IPS-18a (cell line): ENCODE results near the gene GLG1.
"Not testable (repeated sequence)": the region's sequence is repeated elsewhere in the genome, so short reads cannot be mapped to it uniquely, and the experiment has no call there.

Experiments
- H3K27ac ChIP-seq: one replicate; pipeline ENCODE4 v1.5.1; 2013; ENCODE audit warnings: low read length
- H3K27me3 ChIP-seq: one replicate; pipeline ENCODE4 v1.6.1; 2013; ENCODE audit warnings: mild to moderate bottlenecking, low read length; ENCODE audit not compliant: control insufficient read depth, insufficient read depth
- H3K36me3 ChIP-seq: one replicate; pipeline ENCODE4 v1.6.1; 2013; ENCODE audit warnings: low read depth, low read length; ENCODE audit not compliant: control insufficient read depth
- H3K4me1 ChIP-seq: one replicate; pipeline ENCODE4 v1.6.1; 2013; ENCODE audit warnings: low read depth, low read length; ENCODE audit not compliant: control insufficient read depth
- H3K4me3 ChIP-seq: one replicate; pipeline ENCODE4 v1.5.1; 2013; ENCODE audit warnings: low read length
- H3K9ac ChIP-seq: one replicate; pipeline ENCODE4 v1.6.1; 2013; ENCODE audit warnings: mild to moderate bottlenecking, low read length, moderate library complexity
- H3K9me3 ChIP-seq: one replicate; pipeline ENCODE4 v1.6.1; 2013; ENCODE audit warnings: low read depth, low read length; ENCODE audit not compliant: control insufficient read depth

GLG1 gene

DNA sequence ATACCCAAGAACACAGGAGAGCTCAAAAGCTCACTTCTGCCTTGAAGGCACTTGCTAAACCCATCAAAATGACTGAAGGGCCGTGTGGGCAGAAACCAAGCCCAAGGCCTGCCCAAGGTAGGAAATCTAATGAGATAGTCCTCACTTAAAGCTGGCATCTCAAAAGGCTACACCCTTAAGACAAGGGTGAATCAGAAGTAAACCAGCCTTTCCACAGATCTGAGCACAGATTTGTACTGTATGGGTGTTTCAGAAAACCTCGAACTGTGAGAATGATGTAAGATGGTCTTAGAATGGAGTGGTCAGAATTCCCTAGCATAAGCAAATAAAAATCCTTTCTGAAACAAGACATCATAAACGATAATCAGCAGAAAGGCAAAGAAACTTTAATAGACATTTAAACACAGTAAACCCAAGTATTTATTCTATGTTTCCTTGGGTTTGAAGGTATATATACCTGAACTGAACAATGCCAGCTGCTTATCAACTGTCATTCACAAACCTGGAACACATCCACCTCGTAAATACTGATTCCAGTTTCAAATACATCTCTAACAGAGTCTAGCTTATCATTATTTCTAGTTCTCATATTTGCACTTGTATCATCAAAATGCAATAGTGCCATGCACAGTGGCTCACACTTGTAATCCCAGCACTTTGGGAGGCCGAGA, 37.8 kb downstream of the GLG1 start:
- Histone ChIP-seq H3K36me3 (no peaks in the 10 kb centered on the region), H3K4me1 (no peaks in the 10 kb centered on the region), H3K27ac (no peak overlapping the region), H3K9ac (no peak overlapping the region), H3K9me3 (no peaks in the 10 kb centered on the region), H3K27me3 (no peaks in the 10 kb centered on the region), H3K4me3 (no peak overlapping the region)

GRCh38 chr16:74567901-74568300, 39.0 kb downstream of the GLG1 start:
- Histone ChIP-seq H3K4me1 (no peaks in the 10 kb centered on the region), H3K27ac (no peak overlapping the region), H3K36me3 (no peaks in the 10 kb centered on the region)

DNA sequence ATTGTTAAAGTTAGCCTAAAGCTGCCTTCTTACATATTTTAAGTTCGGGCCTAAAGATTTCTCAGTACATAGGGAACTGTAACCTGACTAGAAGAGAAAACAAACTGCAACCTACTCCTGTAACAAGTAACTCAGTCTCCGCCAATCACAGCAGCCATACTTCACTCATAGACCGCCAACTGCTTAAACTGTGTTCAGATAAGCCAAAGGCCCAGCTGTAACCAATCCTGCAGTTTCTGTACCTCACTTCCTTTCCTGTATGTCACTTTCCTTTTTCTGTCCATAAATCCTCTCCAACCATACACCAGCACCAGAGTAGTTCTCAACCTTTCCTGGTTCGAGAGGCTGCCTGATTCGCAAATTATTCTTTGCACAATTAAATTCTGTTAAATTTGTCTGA, 41.5 kb downstream of the GLG1 start:
- Histone ChIP-seq H3K27me3 (no peaks in the 10 kb centered on the region), H3K4me1 (no peaks in the 10 kb centered on the region), H3K9ac (no peak overlapping the region), H3K27ac (no peak overlapping the region), H3K36me3 (no peaks in the 10 kb centered on the region), H3K9me3 (no peaks in the 10 kb centered on the region), H3K4me3 (no peak overlapping the region)

More at GRCh38 chr16:74567901-74568300, 39.0 kb downstream of the GLG1 start:
- no peaks in the 10 kb centered on the region for H3K9me3 ChIP-seq
- H3K27me3 ChIP-seq, result no peaks in the 10 kb centered on the region
- H3K4me3 ChIP-seq, result no peak overlapping the region
- H3K9ac ChIP-seq, result no peak overlapping the region

DNA sequence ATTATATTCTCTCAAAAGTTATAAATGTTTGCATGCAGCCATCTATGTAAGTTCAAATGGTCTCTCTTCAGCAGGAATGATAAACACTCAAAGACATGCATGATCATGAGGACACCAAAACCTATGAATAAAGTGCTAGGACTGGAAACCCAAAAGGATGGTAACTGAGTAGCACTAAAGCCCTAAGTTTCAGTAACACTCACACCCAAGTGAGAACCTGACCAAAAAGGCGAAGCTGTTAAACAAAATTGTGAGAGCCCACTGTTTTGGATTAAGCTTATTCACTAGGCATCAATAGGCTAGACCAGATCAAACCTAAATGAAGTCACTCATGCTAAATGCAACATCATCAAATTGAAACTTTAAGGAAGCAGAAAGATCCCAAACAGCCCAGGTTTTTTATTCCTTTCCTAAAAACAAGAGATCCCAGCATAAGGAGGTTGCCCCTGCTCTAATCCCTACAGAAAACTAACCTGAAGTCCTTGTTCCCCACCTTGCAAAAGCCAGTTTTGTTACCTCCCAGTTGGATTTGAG, 42.4 kb downstream of the GLG1 start:
- H3K9ac ChIP-seq, result no peak overlapping the region
- H3K27me3 ChIP-seq, result no peaks in the 10 kb centered on the region
- H3K4me3 ChIP-seq, result no peak overlapping the region
- H3K27ac ChIP-seq, result no peak overlapping the region
- no peaks in the 10 kb centered on the region for H3K9me3 ChIP-seq
- no peaks in the 10 kb centered on the region for H3K4me1 ChIP-seq
- H3K36me3 ChIP-seq, result no peaks in the 10 kb centered on the region

- H3K4me3 ChIP-seq, result no peak overlapping the region
- no peak overlapping the region for H3K27ac ChIP-seq
- H3K4me1 ChIP-seq, result no peaks in the 10 kb centered on the region
- H3K36me3 ChIP-seq, result no peaks in the 10 kb centered on the region
- H3K27me3 ChIP-seq, result no peaks in the 10 kb centered on the region
- H3K9me3 ChIP-seq, result no peaks in the 10 kb centered on the region
- H3K9ac ChIP-seq, result no peak overlapping the region
Observed at GRCh38 chr16:74563828-74564263, 43.1 kb downstream of the GLG1 start.

- Histone ChIP-seq H3K9ac (no peak overlapping the region), H3K27ac (no peak overlapping the region), H3K36me3 (no peaks in the 10 kb centered on the region), H3K9me3 (no peaks in the 10 kb centered on the region), H3K27me3 (no peaks in the 10 kb centered on the region), H3K4me3 (no peak overlapping the region), H3K4me1 (no peaks in the 10 kb centered on the region)
Observed at GRCh38 chr16:74562117-74562516, 44.8 kb downstream of the GLG1 start.

DNA sequence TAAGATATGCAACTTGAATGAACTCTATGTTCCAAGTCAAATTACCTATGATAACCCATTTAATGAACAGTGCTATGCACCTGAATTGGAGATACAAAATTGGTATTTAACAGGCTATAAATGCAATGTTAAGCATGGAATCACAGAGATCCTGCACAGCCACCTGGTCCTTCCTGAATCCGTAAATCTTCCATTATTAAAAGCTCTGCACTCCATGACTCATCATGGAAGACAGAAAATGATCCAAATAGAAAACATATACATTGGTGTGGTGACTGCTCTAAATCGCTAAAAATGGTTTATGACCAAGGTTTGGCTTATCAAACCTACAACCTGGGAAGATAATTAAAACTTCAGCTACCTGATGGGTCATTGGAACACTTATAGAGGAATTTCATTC, 45.3 kb downstream of the GLG1 start:
- Histone ChIP-seq H3K4me3 (no peak overlapping the region), H3K27me3 (no peaks in the 10 kb centered on the region), H3K36me3 (no peaks in the 10 kb centered on the region), H3K27ac (no peak overlapping the region), H3K4me1 (no peaks in the 10 kb centered on the region), H3K9me3 (no peaks in the 10 kb centered on the region), H3K9ac (no peak overlapping the region)

DNA sequence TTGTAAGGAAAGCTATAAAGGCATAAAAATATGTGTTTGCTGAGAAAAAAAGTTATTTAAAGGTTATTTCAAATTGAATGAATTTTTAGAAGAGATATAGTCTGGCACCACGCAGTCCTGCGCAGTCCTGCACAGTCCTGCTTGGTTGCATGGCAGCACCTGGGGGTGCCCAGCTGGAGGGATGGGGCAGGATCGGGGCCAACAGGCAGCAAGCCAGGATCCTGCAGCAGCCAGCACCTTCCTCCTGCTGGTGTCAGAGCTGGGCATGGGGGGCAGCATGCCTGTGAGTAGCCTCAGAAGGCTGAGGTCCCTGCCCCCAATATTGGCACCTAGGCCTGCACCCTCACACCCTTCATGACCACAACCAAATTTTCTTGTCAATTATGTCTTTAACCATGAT, 46.0 kb downstream of the GLG1 start:
- no peaks in the 10 kb centered on the region for H3K27me3 ChIP-seq
- H3K9ac ChIP-seq, result no peak overlapping the region
- H3K36me3 ChIP-seq, result no peaks in the 10 kb centered on the region
- H3K9me3 ChIP-seq, result no peaks in the 10 kb centered on the region
- H3K27ac ChIP-seq, result no peak overlapping the region
- no peak overlapping the region for H3K4me3 ChIP-seq
- H3K4me1 ChIP-seq, result no peaks in the 10 kb centered on the region

DNA sequence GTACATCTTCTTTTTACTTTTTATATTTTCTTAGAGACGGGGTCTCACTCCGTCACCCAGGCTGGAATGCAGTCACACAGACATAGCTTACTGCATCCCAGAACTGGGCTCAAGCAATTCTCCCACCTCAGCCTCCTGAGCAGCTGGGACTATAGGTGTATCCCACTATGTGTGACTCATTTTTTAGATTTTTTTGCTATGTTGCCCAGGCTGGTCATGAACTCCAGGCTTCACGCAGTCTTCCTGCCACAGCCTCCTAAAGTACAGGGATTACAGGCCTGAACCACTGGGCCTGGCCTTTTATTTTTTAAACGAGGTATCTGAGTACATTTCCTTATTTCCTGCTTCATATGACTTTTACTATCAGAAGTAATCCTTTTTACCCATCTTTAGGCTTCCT, 48.0 kb downstream of the GLG1 start:
- no peaks in the 10 kb centered on the region for H3K4me1 ChIP-seq
- no peak overlapping the region for H3K27ac ChIP-seq
- H3K4me3 ChIP-seq, result no peak overlapping the region
- H3K27me3 ChIP-seq, result no peaks in the 10 kb centered on the region
- H3K36me3 ChIP-seq, result no peaks in the 10 kb centered on the region
- no peaks in the 10 kb centered on the region for H3K9me3 ChIP-seq
- no peak overlapping the region for H3K9ac ChIP-seq

DNA sequence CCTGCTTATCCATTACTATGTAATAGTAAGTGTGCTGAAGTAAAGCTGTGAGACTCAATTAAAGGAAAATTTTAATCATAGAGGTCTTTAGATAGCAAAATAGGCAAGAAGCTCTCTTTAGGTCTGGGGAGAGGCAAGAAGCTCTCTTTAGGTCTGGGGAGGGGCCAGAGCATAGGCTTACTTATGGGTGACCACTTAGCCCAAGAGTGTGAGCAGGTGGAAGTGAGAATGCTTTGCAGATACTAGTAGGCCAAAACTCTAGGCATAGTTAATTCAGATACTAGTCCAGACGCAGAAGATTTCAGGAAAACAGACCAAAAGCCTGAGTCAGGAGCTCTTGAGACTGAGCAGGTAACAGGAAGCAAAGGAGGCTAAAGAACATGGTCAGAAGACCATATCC, 49.6 kb downstream of the GLG1 start:
- Histone ChIP-seq H3K4me3 (no peak overlapping the region), H3K27ac (no peak overlapping the region), H3K4me1 (no peaks in the 10 kb centered on the region), H3K9me3 (no peaks in the 10 kb centered on the region), H3K9ac (no peak overlapping the region), H3K27me3 (no peaks in the 10 kb centered on the region), H3K36me3 (no peaks in the 10 kb centered on the region)

- Histone ChIP-seq H3K36me3 (no peaks in the 10 kb centered on the region), H3K9ac (no peak overlapping the region), H3K27me3 (no peaks in the 10 kb centered on the region), H3K4me3 (no peak overlapping the region), H3K27ac (no peak overlapping the region), H3K9me3 (no peaks in the 10 kb centered on the region), H3K4me1 (no peaks in the 10 kb centered on the region)
Observed at GRCh38 chr16:74556375-74556922, 50.5 kb downstream of the GLG1 start.

DNA sequence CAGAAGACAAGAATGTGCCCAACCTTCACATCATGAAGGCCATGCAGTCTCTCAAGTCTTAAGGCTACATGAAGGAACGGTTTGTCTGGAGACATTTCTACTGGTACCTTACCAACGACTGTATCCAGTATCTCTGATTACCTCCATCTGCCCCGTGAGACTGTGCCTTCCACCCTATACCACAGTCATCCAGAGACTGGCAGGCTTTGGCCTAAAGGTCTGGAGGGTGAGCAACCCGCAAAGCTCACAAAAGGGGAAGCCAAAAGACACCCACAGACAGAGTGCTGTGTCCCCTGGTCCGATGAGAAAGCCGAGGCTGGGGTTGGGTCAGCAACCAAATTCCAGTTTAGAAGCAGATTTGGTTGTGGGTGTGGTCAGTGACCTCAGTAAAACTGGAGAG, 54.6 kb downstream of the GLG1 start:
- not testable (repeated sequence) for H3K4me1 ChIP-seq, H3K4me3 ChIP-seq, H3K9ac ChIP-seq, H3K27me3 ChIP-seq, H3K27ac ChIP-seq, H3K9me3 ChIP-seq, H3K36me3 ChIP-seq
